Stimulated activated CD4-positive, alpha-beta T cell treated with anti-CD3 and anti-CD28 coated beads, TNF-alpha, amount 100 ng/mL, for 1 hour (primary cell): Measurements from ENCODE around the gene CAMTA2.
A peak's percentile ranks its signal among the peaks of the same experiment; 100 is the strongest.

Source experiments
- DNase-seq, 3 donors: peaks; one replicate each; pipeline ENCODE4 v3.0.0-alpha.2; 2020; ENCODE audit warnings: low read depth in 3 of 3, low spot score in 1 of 3

Gene CAMTA2

GRCh38 chr17:4947411-4948165 is 39.9 kb downstream of the CAMTA2 start:
- DNase-seq, result peak in 2 of 3 donors; percentile 46 to 59

- no peak for DNase-seq
Measured at GRCh38 chr17:4947010-4947410, 40.5 kb downstream of the CAMTA2 start.

GRCh38 chr17:4946312-4946976 is 41.0 kb downstream of the CAMTA2 start:
- DNase-seq, result no peak

- DNase-seq, result no peak
Measured at GRCh38 chr17:4945944-4946280, 41.6 kb downstream of the CAMTA2 start.

- peak; percentile 51 to 68 (median 61) for DNase-seq
Measured at GRCh38 chr17:4945176-4945943, 42.1 kb downstream of the CAMTA2 start.

GRCh38 chr17:4944554-4945175 is 42.8 kb downstream of the CAMTA2 start:
- DNase-seq, result no peak

- DNase-seq, result peak in 1 of 3 donors; percentile 29
Measured at GRCh38 chr17:4944163-4944553, 43.3 kb downstream of the CAMTA2 start.

GRCh38 chr17:4942760-4943508 is 44.5 kb downstream of the CAMTA2 start:
- no peak for DNase-seq

GRCh38 chr17:4941319-4941610 is 46.2 kb downstream of the CAMTA2 start:
- DNase-seq, result no peak

GRCh38 chr17:4940555-4941318 is 46.7 kb downstream of the CAMTA2 start:
- peak in 1 of 3 donors; percentile 13 for DNase-seq

GRCh38 chr17:4939796-4940554 is 47.5 kb downstream of the CAMTA2 start, which contains the start of the genes RNF167 and SLC25A11:
RNF167 (plus strand) TSS chr17:4940268; CDS start chr17:4940910, 642 bp downstream.
SLC25A11 (minus strand) TSS chr17:4940046; CDS start chr17:4939910, 136 bp downstream.
- DNase-seq, result peak; percentile 83 to 92 (median 90)

- no peak for DNase-seq
Measured at GRCh38 chr17:4939546-4939795, 48.0 kb downstream of the CAMTA2 start.

- no peak for DNase-seq
Measured at GRCh38 chr17:4938688-4939545, 48.6 kb downstream of the CAMTA2 start.

GRCh38 chr17:4938069-4938491 is 49.4 kb downstream of the CAMTA2 start:
- DNase-seq, result no peak

- DNase-seq, result no peak
Measured at GRCh38 chr17:4937553-4937952, 49.9 kb downstream of the CAMTA2 start.

GRCh38 chr17:4936436-4936835 is 51.0 kb downstream of the CAMTA2 start:
- DNase-seq, result no peak

GRCh38 chr17:4935650-4936049 is 51.8 kb downstream of the CAMTA2 start:
- DNase-seq, result no peak

- no peak for DNase-seq
Measured at GRCh38 chr17:4934173-4934979, 53.1 kb downstream of the CAMTA2 start.
